Left lung (tissue), 10 donors: ENCODE measurements around the gene CDV3. TPM values are rescaled to one million over a fixed set of nuclear protein-coding genes. Genes with fewer than 3 reads are reported as not detected.

Experiments used
- ATAC-seq: fragments of 200-7000 bp; cut with Tn5 transposase; one replicate; pipeline ENCODE4 v1.9.1; 2020; ENCODE audit warnings: moderate library complexity
- DNase-seq, 4 donors: peaks; one replicate each; pipeline ENCODE4 v3.0.0-alpha.2; 2013 to 2020
- H3K27ac ChIP-seq, 2 donors: fragments of 200-600 bp; sonication (generic) in 1 of 2; one replicate each; pipeline versions ENCODE4 v1.5.0 to v1.8.0; 2020 to 2021
- H3K27me3 ChIP-seq, 2 donors: fragments of 200-600 bp; sonication (generic) in 1 of 2; one replicate each; pipeline versions ENCODE4 v1.5.0 to v1.8.0; 2020 to 2021
- H3K36me3 ChIP-seq, 2 donors: fragments of 200-600 bp; sonication (generic) in 1 of 2; one replicate each; pipeline versions ENCODE4 v1.5.0 to v1.8.0; 2020 to 2021
- H3K4me1 ChIP-seq, 2 donors: fragments of 200-600 bp; one replicate each; pipeline ENCODE4 v1.8.0; 2021
- H3K4me3 ChIP-seq, 2 donors: fragments of 200-600 bp; sonication (generic) in 1 of 2; one replicate each; pipeline versions ENCODE4 v1.5.0 to v1.8.0; 2020 to 2021; ENCODE audit warnings: mild to moderate bottlenecking in 1 of 2
- H3K9me3 ChIP-seq, 2 donors: fragments of 200-600 bp; sonication (generic) in 1 of 2; one replicate each; pipeline versions ENCODE4 v1.5.0 to v1.8.0; 2020 to 2021
- intact Hi-C, 2 donors: fragments of 100-400 bp; cut with DNase I; formaldehyde crosslinking; loops; one replicate each; pipeline versions ENCODE4 v1.11.2 to v1.14.2; 2022
- polyA plus RNA-seq, 6 donors: library from polyadenylated mRNA; unstranded; fragments of 120-200 nt; gene quantifications; one replicate each; pipeline ENCODE4 v1.2.1, GENCODE V29; 2013; ENCODE audit not compliant: insufficient read length in 6 of 6
- total RNA-seq, 2 donors: library from RNA; stranded (reverse); fragmentation: NEBNext Ultra II Directional; extraction: Animal tissue kit (Norgen Biotek cat#: 25700); gene quantifications; one replicate each; pipeline ENCODE4 v1.2.1, GENCODE V29; 2021
- TF ChIP-seq, protein P1 (sequence below), 2 donors: fragments of 200-600 bp; sonication (generic) in 1 of 2; IDR thresholded peaks; one replicate each; pipeline versions ENCODE4 v1.5.0 to v1.8.0; 2021; ENCODE audit warnings: antibody characterized with exemption in 2 of 2
- donor health status: DM: no; HTN: yes; CAD: no.
- donor health status: DM: no; HTN: no; CAD: no.

The CDV3 gene
- total and polyA plus RNA-seq, 8 donors: 106 to 173 (median 115) TPM

DNA sequence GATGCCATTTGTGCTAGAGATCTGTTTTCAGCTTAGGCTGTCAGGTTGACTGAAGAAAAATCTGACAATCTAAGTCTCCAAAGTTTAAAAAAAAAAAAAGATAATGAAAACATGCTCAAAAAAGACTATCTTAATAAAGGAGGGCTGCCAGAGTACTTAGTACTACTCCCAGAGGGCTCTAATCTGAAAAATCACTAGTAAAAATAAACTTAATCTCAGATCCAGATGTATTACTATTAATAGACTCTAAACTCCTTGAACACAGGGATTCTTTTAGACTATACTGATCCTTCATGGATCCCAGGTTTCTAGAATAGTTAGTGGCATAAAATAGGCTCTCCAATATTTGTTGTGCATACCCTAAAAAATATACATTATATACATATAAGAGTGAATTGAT is 54.3 kb downstream of the CDV3 start:
- Histone ChIP-seq H3K9me3 (no peaks in the 10 kb centered on the region), H3K4me1 (no peaks in the 10 kb centered on the region), H3K27me3 (no peaks in the 10 kb centered on the region), H3K27ac (no peak overlapping the region), H3K4me3 (no peak overlapping the region), H3K36me3 (peaks cover 0 to 92% of the 10 kb centered on the region in 2 donors)
- DNase-seq (no peak), ATAC-seq (no peak)
- intact Hi-C loops: no loop called here
- TF ChIP-seq, protein P1, sequence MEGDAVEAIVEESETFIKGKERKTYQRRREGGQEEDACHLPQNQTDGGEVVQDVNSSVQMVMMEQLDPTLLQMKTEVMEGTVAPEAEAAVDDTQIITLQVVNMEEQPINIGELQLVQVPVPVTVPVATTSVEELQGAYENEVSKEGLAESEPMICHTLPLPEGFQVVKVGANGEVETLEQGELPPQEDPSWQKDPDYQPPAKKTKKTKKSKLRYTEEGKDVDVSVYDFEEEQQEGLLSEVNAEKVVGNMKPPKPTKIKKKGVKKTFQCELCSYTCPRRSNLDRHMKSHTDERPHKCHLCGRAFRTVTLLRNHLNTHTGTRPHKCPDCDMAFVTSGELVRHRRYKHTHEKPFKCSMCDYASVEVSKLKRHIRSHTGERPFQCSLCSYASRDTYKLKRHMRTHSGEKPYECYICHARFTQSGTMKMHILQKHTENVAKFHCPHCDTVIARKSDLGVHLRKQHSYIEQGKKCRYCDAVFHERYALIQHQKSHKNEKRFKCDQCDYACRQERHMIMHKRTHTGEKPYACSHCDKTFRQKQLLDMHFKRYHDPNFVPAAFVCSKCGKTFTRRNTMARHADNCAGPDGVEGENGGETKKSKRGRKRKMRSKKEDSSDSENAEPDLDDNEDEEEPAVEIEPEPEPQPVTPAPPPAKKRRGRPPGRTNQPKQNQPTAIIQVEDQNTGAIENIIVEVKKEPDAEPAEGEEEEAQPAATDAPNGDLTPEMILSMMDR (IDR thresholded peaks at IDR 0.05): no peak

DNA sequence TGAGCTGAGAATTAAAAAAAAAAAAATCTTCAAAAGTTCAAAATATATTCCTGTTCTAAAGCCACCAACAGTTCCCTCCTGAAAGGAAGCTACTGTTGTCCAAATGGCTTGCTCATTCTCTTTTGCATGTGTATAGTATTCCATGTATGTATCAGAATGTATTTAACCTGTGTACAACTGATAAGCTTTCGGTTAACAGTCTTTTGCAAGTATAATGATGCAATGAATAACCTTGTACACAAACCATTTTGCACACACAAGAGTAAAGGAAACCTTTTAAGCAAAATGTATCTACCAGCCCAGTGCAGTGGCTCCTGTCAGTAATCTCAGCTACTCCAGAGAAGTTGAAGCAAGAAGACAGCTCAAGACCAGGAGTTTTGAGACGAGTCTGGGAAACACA is 55.7 kb downstream of the CDV3 start:
- peaks cover 0 to 92% of the 10 kb centered on the region in 2 donors for H3K36me3 ChIP-seq
- intact Hi-C loops: no loop called here
- TF ChIP-seq, protein P1 (IDR thresholded peaks at IDR 0.05): no peak

DNA sequence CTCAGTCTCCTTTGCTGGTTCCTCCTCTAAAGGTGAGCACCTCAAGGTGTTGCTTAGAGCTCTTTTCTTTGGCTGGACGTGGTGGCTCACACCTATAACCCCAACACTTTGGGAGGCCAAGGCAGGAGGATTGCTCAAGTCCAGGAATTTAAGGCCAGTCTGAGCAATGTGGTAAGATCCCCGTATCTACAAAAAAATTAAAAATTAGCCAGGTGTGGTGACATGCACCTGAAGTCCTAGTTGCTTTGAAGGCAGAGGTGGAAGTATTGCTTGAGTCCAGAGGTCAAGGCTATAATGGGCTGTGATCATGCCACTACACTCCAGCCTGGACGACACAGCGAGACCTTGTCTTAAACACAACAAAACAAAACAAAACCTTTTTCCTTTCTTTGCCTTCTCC is 60.0 kb downstream of the CDV3 start:
- intact Hi-C loops: no loop called here
- DNase-seq (no peak), ATAC-seq (no peak)
- H3K36me3 ChIP-seq: peaks cover 4 to 89% of the 10 kb centered on the region in 2 donors
- H3K4me1 ChIP-seq: no peaks in the 10 kb centered on the region
- TF ChIP-seq, protein P1 (IDR thresholded peaks at IDR 0.05): no peak
- H3K27ac ChIP-seq: no peak overlapping the region
- no peaks in the 10 kb centered on the region for H3K9me3 ChIP-seq
- no peak overlapping the region for H3K4me3 ChIP-seq
- H3K27me3 ChIP-seq: no peaks in the 10 kb centered on the region

More for the DNA sequence above, 55.7 kb downstream of the CDV3 start:
- DNase-seq (no peak), ATAC-seq (no peak)
- H3K27ac ChIP-seq: no peak overlapping the region
- no peaks in the 10 kb centered on the region for H3K27me3 ChIP-seq
- H3K9me3 ChIP-seq: no peaks in the 10 kb centered on the region
- H3K4me1 ChIP-seq: no peaks in the 10 kb centered on the region
- no peak overlapping the region for H3K4me3 ChIP-seq

Other genes with a start within 250 kb of the CDV3 start
- not detected for gene BFSP2, start 173.6 kb upstream of the CDV3 start, total RNA-seq
- gene BFSP2, start 173.6 kb upstream of the CDV3 start, polyA plus RNA-seq: not detected
- gene TOPBP1, start 88.3 kb downstream of the CDV3 start, total RNA-seq: 10 to 100 TPM; 17.5 to 26.2 TPM
- 10 to 100 TPM; 40.8 to 55.2 (median 46.5) TPM for gene TOPBP1, start 88.3 kb downstream of the CDV3 start, polyA plus RNA-seq
- 1 to 10 TPM; 2.1 to 3.5 TPM for gene TF, start 172.7 kb downstream of the CDV3 start, total RNA-seq
- 10 to 100 TPM in 2 of 6 donors, 1 to 10 TPM in 4; 3.9 to 13.1 (median 5.9) TPM for gene TF, start 172.7 kb downstream of the CDV3 start, polyA plus RNA-seq
- 100 to 1,000 TPM in 1 of 2 donors, 10 to 100 TPM in 1; 68.7 to 117 TPM for gene SRPRB, start 232.1 kb downstream of the CDV3 start, total RNA-seq
- gene SRPRB, start 232.1 kb downstream of the CDV3 start, polyA plus RNA-seq: 10 to 100 TPM; 36.2 to 46.0 (median 40.1) TPM